MM.1S (cell line): ENCODE measurements around the gene DPYSL5.

Experiments used
- DNase-seq: peaks from one replicate; pipeline ENCODE4 v3.0.0-alpha.2; 2015
- H2AFZ ChIP-seq: fragments of 300-600 bp; sonication (generic); 2 replicates; pipeline ENCODE4 v1.6.0; 2016; ENCODE audit warnings: antibody characterized with exemption, low read length
- H3F3A ChIP-seq: fragments of 300-600 bp; sonication (generic); 2 replicates; pipeline ENCODE4 v1.6.1; 2016; ENCODE audit warnings: mild to moderate bottlenecking, antibody characterized with exemption, low read length, moderate library complexity, mixed read lengths; ENCODE audit not compliant: insufficient read depth
- H3K27ac ChIP-seq: fragments of 300-600 bp; sonication (generic); 2 replicates; pipeline ENCODE4 v1.5.1; 2016; ENCODE audit warnings: mild to moderate bottlenecking, low read length
- H3K27me3 ChIP-seq: fragments of 300-600 bp; sonication (generic); replicated peaks from 2 replicates; pipeline ENCODE4 v1.6.0; 2016; ENCODE audit warnings: low read length; ENCODE audit not compliant: insufficient read depth
- H3K36me3 ChIP-seq: fragments of 300-600 bp; sonication (generic); replicated peaks from 2 replicates; pipeline ENCODE4 v1.6.1; 2016; ENCODE audit warnings: mild to moderate bottlenecking, low read length, mixed read lengths; ENCODE audit not compliant: insufficient read depth
- H3K4me1 ChIP-seq: fragments of 300-600 bp; sonication (generic); 2 replicates; pipeline ENCODE4 v1.6.1; 2016; ENCODE audit warnings: low read length, mixed read lengths
- H3K4me2 ChIP-seq: fragments of 300-600 bp; sonication (generic); 2 replicates; pipeline ENCODE4 v1.6.0; 2016; ENCODE audit warnings: low read depth, low read length
- H3K4me3 ChIP-seq: fragments of 300-600 bp; sonication (generic); 2 replicates; pipeline ENCODE4 v1.5.1; 2016; ENCODE audit warnings: low read length, mixed read lengths
- H3K79me2 ChIP-seq: fragments of 300-600 bp; sonication (generic); 2 replicates; pipeline ENCODE4 v1.6.1; 2016; ENCODE audit warnings: mixed run types, low read length, mixed read lengths
- H3K9ac ChIP-seq: fragments of 300-600 bp; sonication (generic); 2 replicates; pipeline ENCODE4 v1.6.1; 2016; ENCODE audit warnings: low read length, mixed read lengths
- H3K9me2 ChIP-seq: fragments of 300-600 bp; sonication (generic); replicated peaks from 2 replicates; pipeline ENCODE4 v1.6.1; 2016; ENCODE audit warnings: mild to moderate bottlenecking, low read length, mixed read lengths; ENCODE audit not compliant: insufficient read depth
- H3K9me3 ChIP-seq: fragments of 300-600 bp; sonication (generic); replicated peaks from 2 replicates; pipeline ENCODE4 v1.6.1; 2016; ENCODE audit warnings: mild to moderate bottlenecking, low read length, mixed read lengths; ENCODE audit not compliant: insufficient read depth
- H4K20me1 ChIP-seq: fragments of 300-600 bp; sonication (generic); 2 replicates; pipeline ENCODE4 v1.6.1; 2016; ENCODE audit warnings: mild to moderate bottlenecking, low read length, moderate library complexity, mixed read lengths; ENCODE audit not compliant: insufficient read depth
- CTCF ChIP-seq: fragments of 300-600 bp; sonication (generic); IDR thresholded peaks from 2 replicates; pipeline ENCODE4 v1.5.1; 2016; ENCODE audit warnings: antibody characterized with exemption, low read length, mixed read lengths
- EZH2 ChIP-seq: fragments of 300-600 bp; sonication (generic); optimal IDR thresholded peaks from 2 replicates; pipeline ENCODE3; 2017; ENCODE audit warnings: low read depth, mild to moderate bottlenecking, antibody characterized with exemption, low read length, mixed read lengths
- EZH2phosphoT487 ChIP-seq: fragments of 300-600 bp; sonication (generic); IDR thresholded peaks from 2 replicates; pipeline ENCODE4 v1.6.1; 2018; ENCODE audit warnings: antibody characterized with exemption, low read length

The DPYSL5 gene

GRCh38 chr2:26915316-26915715 is 67.4 kb downstream of the DPYSL5 start:
- Histone ChIP-seq H3K79me2 (no peaks in the 10 kb centered on the region), H3K4me1 (no peaks in the 10 kb centered on the region), H3K9ac (no peak overlapping the region), H3K9me3 (no peaks in the 10 kb centered on the region), H3K4me2 (no peak overlapping the region), H3K9me2 (no peaks in the 10 kb centered on the region), H2AFZ (no peak overlapping the region), H3K4me3 (no peak overlapping the region), H3K27ac (no peak overlapping the region), H4K20me1 (no peaks in the 10 kb centered on the region), H3K36me3 (no peaks in the 10 kb centered on the region), H3F3A (no peaks in the 10 kb centered on the region), H3K27me3 (peaks cover 13% of the 10 kb centered on the region)
- TF ChIP-seq EZH2phosphoT487 (no peak), EZH2 (no peak), CTCF (no peak)
- DNase-seq = no peak

GRCh38 chr2:26916128-26916692 is 68.3 kb downstream of the DPYSL5 start:
- Histone ChIP-seq H3K4me3 (no peak overlapping the region), H3K9me3 (no peaks in the 10 kb centered on the region), H2AFZ (no peak overlapping the region), H3K27ac (no peak overlapping the region), H3K9ac (no peak overlapping the region), H4K20me1 (no peaks in the 10 kb centered on the region), H3K4me2 (no peak overlapping the region), H3K36me3 (no peaks in the 10 kb centered on the region), H3F3A (no peaks in the 10 kb centered on the region), H3K4me1 (no peaks in the 10 kb centered on the region), H3K9me2 (no peaks in the 10 kb centered on the region), H3K79me2 (no peaks in the 10 kb centered on the region), H3K27me3 (peaks cover 13% of the 10 kb centered on the region)
- TF ChIP-seq CTCF = no peak
- no peak for TF ChIP-seq EZH2phosphoT487
- TF ChIP-seq EZH2 = no peak
- DNase-seq = no peak

GRCh38 chr2:26917135-26917836 is 69.4 kb downstream of the DPYSL5 start:
- no peak for TF ChIP-seq EZH2phosphoT487
- no peak for TF ChIP-seq CTCF
- no peak for TF ChIP-seq EZH2
- H3K4me3 ChIP-seq = no peak overlapping the region
- H3K4me2 ChIP-seq = no peak overlapping the region
- DNase-seq = no peak
- no peaks in the 10 kb centered on the region for H3K9me3 ChIP-seq
- no peaks in the 10 kb centered on the region for H4K20me1 ChIP-seq
- H3K9ac ChIP-seq = no peak overlapping the region
- H2AFZ ChIP-seq = no peak overlapping the region
- H3F3A ChIP-seq = no peaks in the 10 kb centered on the region
- no peaks in the 10 kb centered on the region for H3K79me2 ChIP-seq
- no peaks in the 10 kb centered on the region for H3K4me1 ChIP-seq
- H3K36me3 ChIP-seq = no peaks in the 10 kb centered on the region
- H3K27me3 ChIP-seq = peaks cover 13% of the 10 kb centered on the region
- no peaks in the 10 kb centered on the region for H3K9me2 ChIP-seq
- H3K27ac ChIP-seq = no peak overlapping the region
